Stimulated activated CD8-positive, alpha-beta memory T cell treated with anti-CD3 and anti-CD28 coated beads, Interleukin-2, amount 100 ng/mL, for 48 hours (primary cell): ENCODE measurements around the gene IQUB.
"Not testable (repeated sequence)": the region's sequence is repeated elsewhere in the genome, so short reads cannot be mapped to it uniquely, and the experiment has no call there.

ENCODE experiments used
- DNase-seq, 2 donors: peaks; one replicate each; pipeline ENCODE4 v3.0.0-alpha.2; 2020; ENCODE audit warnings: low read depth in 2 of 2

Gene IQUB

DNA sequence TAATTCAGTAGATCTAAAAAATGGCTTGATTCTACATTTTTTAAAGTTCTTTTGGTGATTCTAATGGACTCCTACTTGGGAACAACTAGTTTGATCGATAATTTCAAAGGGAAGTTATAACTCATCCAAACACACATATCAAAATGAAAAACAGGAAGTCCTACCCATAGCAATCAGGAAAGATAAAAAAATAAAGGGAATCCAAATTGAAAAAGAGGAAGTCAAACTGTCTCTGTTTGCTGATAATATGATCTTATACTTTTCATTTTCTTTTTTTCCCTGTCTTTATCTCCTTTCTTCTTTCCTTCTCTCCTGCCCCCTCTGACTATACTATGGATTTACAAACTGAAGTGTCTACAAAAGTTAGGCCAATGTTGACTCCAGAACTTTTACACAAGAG is 118.8 kb downstream of the IQUB start:
- DNase-seq = no peak

DNA sequence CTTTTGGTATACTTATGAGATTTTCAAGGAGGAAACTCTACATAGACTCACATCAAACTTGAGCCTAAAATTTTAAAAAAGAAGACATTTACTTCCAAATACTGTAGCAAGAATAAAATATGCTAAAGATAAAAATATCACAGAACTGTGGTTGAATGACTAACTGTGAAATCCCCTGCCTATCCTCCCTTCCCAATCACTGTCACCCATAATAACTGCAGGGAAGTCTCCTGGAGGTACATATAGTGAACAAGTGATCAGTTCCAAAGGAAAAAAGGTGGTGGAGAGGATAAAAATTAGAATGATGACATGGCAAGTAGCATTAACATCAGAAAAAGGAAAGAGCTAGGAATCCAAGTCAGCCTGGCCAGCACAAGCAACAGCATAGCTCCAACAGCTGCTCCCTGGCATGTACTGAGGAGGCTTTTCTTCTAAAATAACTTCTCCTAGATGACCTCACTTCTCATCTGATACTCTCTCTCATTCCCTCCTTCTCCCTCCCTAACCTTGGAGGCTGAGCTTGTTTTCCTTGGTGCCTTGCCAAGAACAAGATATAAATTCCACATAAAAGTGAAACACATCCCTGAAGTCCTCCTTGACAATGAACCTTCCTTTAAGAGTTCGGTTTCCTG is 124.0 kb downstream of the IQUB start:
- no peak for DNase-seq

DNA sequence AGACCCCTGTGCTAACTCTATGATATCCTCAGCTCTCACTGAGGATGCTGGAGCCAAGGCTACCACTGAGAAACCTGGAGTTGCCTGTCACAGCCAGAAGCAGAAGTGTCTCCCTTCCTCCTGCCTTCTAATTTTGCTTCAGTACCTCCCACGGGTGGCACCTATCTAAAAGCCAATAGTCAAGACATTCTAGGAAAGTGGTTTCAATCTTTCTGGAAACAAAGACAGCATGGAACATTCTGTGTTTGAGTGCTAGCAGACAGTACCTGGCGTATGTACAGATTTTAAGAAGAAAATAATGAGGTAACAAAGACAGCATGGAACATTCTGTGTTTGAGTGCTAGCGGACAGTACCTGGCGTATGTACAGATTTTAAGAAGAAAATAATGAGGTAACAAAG is 126.4 kb downstream of the IQUB start:
- DNase-seq = not testable (repeated sequence)
